Activated CD8-positive, alpha-beta T cell treated with anti-CD3 and anti-CD28 coated beads for 36 hours (primary cell): ENCODE measurements around the gene FERMT3. TPM values are rescaled to one million over a fixed set of nuclear protein-coding genes. Genes with fewer than 3 reads are reported as not detected.
A peak's percentile ranks its signal among the peaks of the same experiment; 100 is the strongest.

Experiments
- ATAC-seq: fragments of 200-7000 bp; cut with Tn5 transposase; one replicate; pipeline ENCODE4 v1.10.0; 2021; ENCODE audit warnings: mild to moderate bottlenecking, moderate library complexity
- CTCF ChIA-PET: fragments of 350-600 bp; sonication (Branson Sonifier 250); formaldehyde crosslinking; loops from one replicate; lab custom pipeline; 2021; ENCODE audit warnings: antibody characterized with exemption; lab: Charles Lee
- POLR2A ChIA-PET: fragments of 350-600 bp; sonication (Branson Sonifier 250); formaldehyde crosslinking; loops from one replicate; lab custom pipeline; 2021; ENCODE audit warnings: antibody characterized with exemption; lab: Charles Lee
- DNase-seq: peaks from one replicate; pipeline ENCODE4 v3.0.0-alpha.2; 2020
- H3K27ac Mint-ChIP-seq: one replicate; pipeline ENCODE4 v1.8.0; 2021; ENCODE audit warnings: mild to moderate bottlenecking, mixed read lengths
- H3K27me3 Mint-ChIP-seq: one replicate; pipeline ENCODE4 v1.8.0; 2021; ENCODE audit warnings: mixed read lengths
- H3K36me3 Mint-ChIP-seq: one replicate; pipeline ENCODE4 v1.8.0; 2021; ENCODE audit warnings: low read depth, mixed read lengths
- H3K4me1 Mint-ChIP-seq: one replicate; pipeline ENCODE4 v1.8.0; 2021; ENCODE audit warnings: low read depth, mixed read lengths
- H3K4me3 Mint-ChIP-seq: one replicate; pipeline ENCODE4 v1.8.0; 2021; ENCODE audit warnings: mild to moderate bottlenecking, moderate library complexity, mixed read lengths
- H3K9me3 Mint-ChIP-seq: one replicate; pipeline ENCODE4 v1.8.0; 2021; ENCODE audit warnings: mixed read lengths
- intact Hi-C: fragments of 100-400 bp; cut with micrococcal nuclease; formaldehyde crosslinking; loops from one replicate; pipeline ENCODE4 v1.10.0; 2022
- total RNA-seq, 2 experiments: library from RNA; stranded (reverse); gene quantifications; one replicate each; pipeline ENCODE4 v1.2.3, GENCODE V29; 2021
- TF ChIP-seq, protein P1 (sequence below): fragments of 200-600 bp; IDR thresholded peaks from one replicate; pipeline ENCODE4 v1.8.0; 2022; ENCODE audit warnings: antibody characterized with exemption, mild to moderate bottlenecking

FERMT3 gene
- total RNA-seq, 2 experiments from 2014 or later: 210 to 214 TPM

DNA sequence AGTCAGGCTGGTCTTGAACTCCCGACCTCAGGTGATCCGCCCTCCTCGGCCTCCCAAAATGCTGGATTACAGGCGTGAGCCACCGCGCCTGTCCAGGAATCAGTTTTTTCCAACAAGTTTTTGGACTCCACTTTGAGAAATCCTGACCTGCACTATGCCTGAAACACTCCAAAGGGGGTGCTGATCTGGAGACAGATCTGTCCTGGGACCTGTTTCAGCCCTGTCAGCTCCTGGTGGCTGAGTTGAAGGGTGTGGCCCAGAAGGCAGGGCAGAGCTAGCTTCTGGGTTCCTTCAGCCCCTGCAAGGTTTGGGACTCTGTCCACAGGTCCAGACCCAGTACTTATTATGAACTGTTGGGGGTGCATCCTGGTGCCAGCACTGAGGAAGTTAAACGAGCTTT, 25.0 kb downstream of the FERMT3 start:
- CTCF ChIA-PET: interaction anchor here (0.9 to 1.5 kb wide), 3 partner anchors 15 to 40 kb away, joined by 3 to 5 read pairs (median 3); no protein-coding TSS in a partner anchor
- Mint-ChIP-seq H3K4me3 (peak overlapping the region; percentile 81), H3K36me3 (peaks cover 13% of the 10 kb centered on the region), H3K27me3 (no peaks in the 10 kb centered on the region), H3K27ac (no peak overlapping the region), H3K9me3 (no peaks in the 10 kb centered on the region), H3K4me1 (peaks cover 34% of the 10 kb centered on the region)
- DNase-seq (no peak), ATAC-seq (no peak)
- TF ChIP-seq, protein P1, sequence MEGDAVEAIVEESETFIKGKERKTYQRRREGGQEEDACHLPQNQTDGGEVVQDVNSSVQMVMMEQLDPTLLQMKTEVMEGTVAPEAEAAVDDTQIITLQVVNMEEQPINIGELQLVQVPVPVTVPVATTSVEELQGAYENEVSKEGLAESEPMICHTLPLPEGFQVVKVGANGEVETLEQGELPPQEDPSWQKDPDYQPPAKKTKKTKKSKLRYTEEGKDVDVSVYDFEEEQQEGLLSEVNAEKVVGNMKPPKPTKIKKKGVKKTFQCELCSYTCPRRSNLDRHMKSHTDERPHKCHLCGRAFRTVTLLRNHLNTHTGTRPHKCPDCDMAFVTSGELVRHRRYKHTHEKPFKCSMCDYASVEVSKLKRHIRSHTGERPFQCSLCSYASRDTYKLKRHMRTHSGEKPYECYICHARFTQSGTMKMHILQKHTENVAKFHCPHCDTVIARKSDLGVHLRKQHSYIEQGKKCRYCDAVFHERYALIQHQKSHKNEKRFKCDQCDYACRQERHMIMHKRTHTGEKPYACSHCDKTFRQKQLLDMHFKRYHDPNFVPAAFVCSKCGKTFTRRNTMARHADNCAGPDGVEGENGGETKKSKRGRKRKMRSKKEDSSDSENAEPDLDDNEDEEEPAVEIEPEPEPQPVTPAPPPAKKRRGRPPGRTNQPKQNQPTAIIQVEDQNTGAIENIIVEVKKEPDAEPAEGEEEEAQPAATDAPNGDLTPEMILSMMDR: no peak
- POLR2A ChIA-PET: interaction anchor here (0.8 to 4.6 kb wide), 9 partner anchors 8 to 85 kb away, joined by 3 to 39 read pairs (median 4); partner anchors contain the start of gene FERMT3
- intact Hi-C loops: no loop called here

DNA sequence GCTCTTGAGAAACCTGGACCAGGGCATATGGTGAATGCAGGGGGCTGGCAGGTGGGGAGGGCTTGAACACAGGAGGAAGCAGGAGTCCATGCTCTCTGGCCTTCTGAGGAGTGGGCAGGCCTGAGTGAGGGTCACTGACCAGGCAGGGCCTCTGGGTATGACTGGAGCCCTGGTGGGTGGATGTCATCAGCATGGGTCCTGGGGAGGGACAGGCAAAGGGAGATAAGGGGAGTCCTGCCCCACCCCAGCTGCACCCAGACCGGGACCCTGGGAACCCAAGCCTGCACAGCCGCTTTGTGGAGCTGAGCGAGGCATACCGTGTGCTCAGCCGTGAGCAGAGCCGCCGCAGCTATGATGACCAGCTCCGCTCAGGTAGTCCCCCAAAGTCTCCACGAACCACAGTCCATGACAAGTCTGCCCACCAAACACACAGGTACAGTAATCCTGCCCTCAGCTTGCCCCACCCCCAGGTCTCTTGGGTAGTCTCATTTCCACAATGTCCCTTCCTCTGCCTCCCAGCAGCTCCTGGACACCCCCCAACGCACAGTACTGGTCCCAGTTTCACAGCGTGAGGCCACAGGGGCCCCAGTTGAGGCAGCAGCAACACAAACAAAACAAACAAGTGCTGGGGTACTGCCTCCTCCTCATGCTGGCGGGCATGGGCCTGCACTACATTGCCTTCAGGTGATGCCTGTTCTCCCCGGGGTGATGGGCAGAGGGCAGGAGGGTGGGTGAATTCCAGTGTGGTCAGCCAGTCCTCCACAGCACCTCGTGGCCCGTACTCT, 25.9 kb downstream of the FERMT3 start:
- ATAC-seq (no peak), DNase-seq (no peak)
- Mint-ChIP-seq H3K9me3 (no peaks in the 10 kb centered on the region), H3K4me3 (peak overlapping the region; percentile 81), H3K27ac (peak overlapping the region; percentile 11), H3K27me3 (no peaks in the 10 kb centered on the region), H3K36me3 (peaks cover 14% of the 10 kb centered on the region), H3K4me1 (peaks cover 31% of the 10 kb centered on the region)
- POLR2A ChIA-PET: interaction anchor here (0.8 to 4.6 kb wide), 11 partner anchors 7 to 84 kb away, joined by 3 to 39 read pairs (median 5); partner anchors contain the start of gene FERMT3
- intact Hi-C loops: no loop called here
- CTCF ChIA-PET: interaction anchor here (0.9 to 1.6 kb wide), 3 partner anchors 16 to 72 kb away, joined by 3 to 9 read pairs (median 4); no protein-coding TSS in a partner anchor
- TF ChIP-seq, protein P1: no peak

GRCh38 chr11:64232967-64233315, 26.4 kb downstream of the FERMT3 start:
- Mint-ChIP-seq H3K9me3 (no peaks in the 10 kb centered on the region), H3K36me3 (peaks cover 17% of the 10 kb centered on the region), H3K27ac (no peak overlapping the region), H3K4me1 (peaks cover 32% of the 10 kb centered on the region), H3K4me3 (no peak overlapping the region), H3K27me3 (no peaks in the 10 kb centered on the region)
- POLR2A ChIA-PET: interaction anchor here (1.0 to 4.6 kb wide), 5 partner anchors 9 to 37 kb away, joined by 5 to 39 read pairs (median 6); partner anchors contain the start of gene FERMT3
- intact Hi-C loops: no loop called here
- TF ChIP-seq, protein P1: no peak
- CTCF ChIA-PET: interaction anchor here (0.9 to 1.6 kb wide), 3 partner anchors 27 to 71 kb away, joined by 3 to 9 read pairs (median 4); no protein-coding TSS in a partner anchor
- no peak for DNase-seq
- no peak for ATAC-seq

DNA sequence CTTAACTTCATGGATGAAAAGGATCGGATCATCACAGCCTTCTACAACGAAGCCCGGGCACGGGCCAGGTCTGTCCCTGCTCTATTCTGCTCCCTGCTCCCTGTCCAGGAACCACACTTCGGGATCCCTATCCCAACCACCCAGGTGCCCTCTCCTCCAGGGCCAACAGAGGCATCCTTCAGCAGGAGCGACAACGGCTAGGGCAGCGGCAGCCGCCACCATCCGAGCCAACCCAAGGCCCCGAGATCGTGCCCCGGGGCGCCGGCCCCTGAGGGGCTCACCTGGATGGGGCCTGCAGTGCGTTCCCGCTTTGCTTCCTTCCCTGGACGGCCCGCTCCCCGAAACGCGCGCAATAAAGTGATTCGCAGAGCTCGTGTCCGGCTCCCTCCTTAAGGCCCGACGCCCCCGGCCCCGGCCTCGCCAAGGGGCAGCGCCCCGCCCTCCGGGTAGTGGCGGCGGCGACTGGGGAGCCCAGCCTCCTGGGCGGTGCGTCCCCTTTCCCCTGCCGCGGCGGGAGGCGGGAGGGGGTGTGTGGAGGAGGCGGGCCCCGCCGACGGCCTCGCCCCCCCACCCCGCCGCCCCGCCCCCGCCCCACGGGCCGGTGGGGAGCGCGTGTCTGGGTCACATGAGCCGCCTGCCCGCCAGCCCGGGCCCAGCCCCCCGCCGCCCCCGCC, 27.5 kb downstream of the FERMT3 start, which contains the start of gene VEGFB:
Gene VEGFB, plus strand, starts transcription at position 672 of the 674 bp plus-strand sequence. CDS start 250 bp downstream, outside the sequence.
- intact Hi-C loops: no loop called here
- ChIA-PET POLR2A (interaction anchor here (4.6 kb wide), 1 partner anchor 25 kb away, joined by 39 read pairs; the partner anchor contains the start of gene FERMT3), CTCF (interaction anchor here (0.6 to 0.9 kb wide), 2 partner anchors 12 to 34 kb away, joined by 3 read pairs; partner anchors contain the start of gene PPP1R14B)
- Mint-ChIP-seq H3K9me3 (no peaks in the 10 kb centered on the region), H3K36me3 (peaks cover 20% of the 10 kb centered on the region), H3K4me1 (peaks cover 35% of the 10 kb centered on the region), H3K27ac (peak within 1 kb of the TSS; percentile 83), H3K27me3 (no peaks in the 10 kb centered on the region), H3K4me3 (peak within 1 kb of the TSS; percentile 88)
- ATAC-seq (peak; percentile 51), DNase-seq (peak; percentile 65)
- TF ChIP-seq, protein P1: no peak
